Cerebellar nuclear complex (tissue), 1 donor: ENCODE measurements around the gene OSBPL6.

Experiments used
- DNase-seq, 2 experiments: peaks; one replicate each; lab custom pipeline; 2025; lab: John Stamatoyannopoulos, UW

Gene OSBPL6

DNA sequence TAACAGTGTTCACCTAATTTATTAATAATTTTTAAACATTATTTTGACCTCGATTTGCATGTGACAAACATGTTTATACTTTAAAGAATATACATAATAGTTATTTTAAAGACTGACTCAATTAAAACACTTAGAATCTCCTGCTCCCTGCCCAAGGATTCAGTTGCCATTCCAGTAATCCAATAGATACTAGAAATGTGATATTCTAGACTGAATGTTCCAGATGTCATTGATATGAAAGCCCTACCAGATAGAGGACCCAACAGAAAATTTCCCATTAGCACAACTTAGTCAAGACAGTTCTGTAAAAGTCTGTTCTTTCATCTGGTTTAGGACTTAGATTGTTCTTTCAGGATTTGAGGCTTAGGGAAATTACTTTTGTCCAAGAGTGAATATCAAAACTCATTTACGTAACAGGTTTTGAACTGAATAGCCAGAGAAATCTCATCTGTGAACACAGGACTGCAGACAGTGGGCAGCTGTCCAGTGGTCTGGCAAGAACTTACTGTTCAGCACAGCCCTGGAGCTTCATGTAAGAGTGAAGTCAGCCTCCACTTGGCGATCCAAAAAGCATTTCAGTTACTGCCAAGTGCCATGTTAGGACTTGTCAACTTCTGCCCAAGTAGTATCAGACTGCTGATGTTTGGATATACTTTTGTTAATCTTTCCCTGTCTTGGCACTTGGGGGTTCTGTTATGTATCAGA lies 77.5 kb downstream of the OSBPL6 start:
- DNase-seq, result no peak

- no peak for DNase-seq
Measured at GRCh38 chr2:178273787-178274360, 79.6 kb downstream of the OSBPL6 start.

DNA sequence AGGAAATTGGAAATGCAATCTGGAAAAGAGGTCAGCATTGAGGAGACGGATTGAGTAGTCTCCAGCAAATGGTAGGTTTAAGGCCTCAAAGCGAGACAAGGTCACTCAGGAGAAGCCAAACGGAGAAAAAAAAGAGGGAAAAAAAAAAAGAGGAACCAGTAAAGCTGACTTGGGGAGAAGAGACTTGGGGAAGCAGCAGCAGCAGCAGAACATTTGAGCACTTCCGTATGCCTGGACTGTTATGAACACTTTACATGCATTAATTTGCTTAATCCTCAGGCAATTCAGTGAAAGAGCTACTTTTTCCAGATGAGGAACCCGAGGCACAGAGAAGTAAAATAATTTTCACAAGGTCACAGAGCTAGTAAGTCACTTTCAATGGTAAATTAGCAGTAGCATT lies 81.3 kb downstream of the OSBPL6 start:
- DNase-seq, result no peak

DNA sequence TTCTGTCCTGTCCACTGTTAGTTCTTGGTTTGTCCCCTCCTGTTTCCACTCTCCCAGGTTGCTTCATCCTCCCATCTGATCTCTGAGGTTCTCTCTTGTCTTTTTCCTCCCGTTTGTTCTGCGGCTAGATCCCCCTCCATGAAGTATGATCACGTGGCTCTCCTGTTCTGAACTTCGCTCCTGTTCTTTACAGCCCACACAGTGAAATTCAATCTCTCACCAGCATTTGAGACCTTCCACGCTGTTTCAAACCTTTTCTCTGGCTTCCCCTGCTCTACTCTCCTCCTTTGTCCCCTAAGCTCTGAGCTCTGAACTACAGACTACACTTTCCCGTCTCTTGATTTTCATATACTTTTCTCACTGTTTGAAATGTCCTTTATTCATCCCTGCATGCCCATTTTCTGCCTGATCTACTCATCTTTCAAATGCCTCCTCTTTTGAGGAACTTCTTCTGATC lies 83.5 kb downstream of the OSBPL6 start:
- no peak for DNase-seq

GRCh38 chr2:178279142-178279541 lies 84.8 kb downstream of the OSBPL6 start:
- no peak for DNase-seq

DNA sequence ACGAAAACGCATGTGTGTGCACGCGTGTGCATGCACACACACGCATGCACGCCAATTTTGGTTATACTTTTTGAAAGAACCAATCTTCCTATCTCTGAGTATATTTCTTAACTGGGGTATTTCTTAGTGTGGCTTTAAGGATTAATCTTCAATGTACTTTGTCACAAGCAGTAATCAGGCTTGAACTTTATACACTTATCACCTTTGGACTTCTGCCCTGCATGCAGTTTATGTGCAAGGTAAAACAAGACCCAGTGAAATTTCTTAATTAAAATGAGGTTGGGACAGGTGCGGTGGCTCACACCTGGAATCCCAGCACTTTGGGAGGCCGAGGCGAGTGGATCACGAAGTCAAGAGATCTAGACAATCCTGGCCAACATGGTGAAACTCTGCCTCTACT lies 85.3 kb downstream of the OSBPL6 start:
- no peak for DNase-seq

DNA sequence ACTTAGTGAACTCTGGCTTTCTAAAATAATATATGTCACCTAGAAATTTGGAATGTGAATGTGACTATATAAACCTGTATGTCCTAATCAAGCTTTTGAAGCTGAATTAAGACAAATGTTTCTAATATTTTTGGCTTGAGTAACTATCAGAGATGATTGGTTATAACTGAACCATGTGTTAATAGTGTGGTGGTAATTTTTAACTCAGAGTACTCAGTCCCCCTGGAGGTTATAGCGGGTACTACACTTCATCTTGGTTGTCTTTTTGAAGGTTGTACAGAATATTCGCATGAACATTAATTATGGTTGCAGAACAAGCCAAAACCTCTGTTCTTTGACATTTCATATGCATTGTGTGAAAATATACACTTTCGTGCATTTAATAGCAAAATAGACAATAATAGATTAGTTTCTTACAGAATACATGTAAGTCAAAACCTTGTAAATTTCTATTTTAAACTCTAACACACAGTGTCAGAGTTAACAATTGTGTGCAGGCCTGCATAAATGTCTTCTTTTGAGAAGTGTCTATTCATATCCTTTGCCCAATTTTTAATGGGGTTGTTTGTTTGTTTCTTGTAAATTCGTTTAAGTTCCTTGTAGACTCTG lies 86.0 kb downstream of the OSBPL6 start:
- no peak for DNase-seq

DNA sequence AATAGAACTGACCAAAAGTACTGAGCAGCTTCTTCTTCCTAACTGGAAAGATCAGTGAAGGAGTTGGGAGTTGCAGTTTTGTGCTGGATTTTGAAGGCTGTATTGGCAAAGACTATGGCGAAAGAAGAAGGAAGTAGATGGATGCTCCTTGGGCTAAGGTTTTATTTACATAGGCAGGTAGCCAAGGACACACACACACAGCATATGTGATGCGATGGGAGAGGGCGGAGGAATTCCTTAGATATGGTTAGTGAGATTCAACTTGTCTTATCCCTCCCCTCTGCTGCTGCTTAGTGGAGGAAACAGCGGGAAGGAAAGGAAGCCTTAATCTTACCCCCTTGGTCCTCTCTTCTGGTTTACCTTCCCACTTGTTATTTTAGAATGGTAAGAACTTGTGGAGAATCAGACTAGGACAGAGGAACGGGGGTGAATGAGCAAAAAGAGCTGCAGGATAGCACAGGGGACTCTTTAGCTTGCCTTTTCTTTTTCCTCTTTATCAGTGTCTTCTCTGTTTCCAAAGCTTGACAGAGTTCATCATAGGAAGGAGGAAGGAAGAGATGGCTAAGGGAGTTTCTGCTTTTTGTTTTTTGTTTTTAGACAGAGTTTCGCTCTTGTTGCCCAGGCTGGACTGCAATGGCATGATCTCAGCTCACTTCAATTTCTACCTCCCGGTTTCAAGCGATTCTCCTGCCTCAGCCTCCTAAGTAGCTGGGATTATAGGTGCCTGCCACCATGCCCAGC lies 87.9 kb downstream of the OSBPL6 start:
- DNase-seq, result no peak

- no peak for DNase-seq
Measured at GRCh38 chr2:178283341-178283918, 89.1 kb downstream of the OSBPL6 start.

DNA sequence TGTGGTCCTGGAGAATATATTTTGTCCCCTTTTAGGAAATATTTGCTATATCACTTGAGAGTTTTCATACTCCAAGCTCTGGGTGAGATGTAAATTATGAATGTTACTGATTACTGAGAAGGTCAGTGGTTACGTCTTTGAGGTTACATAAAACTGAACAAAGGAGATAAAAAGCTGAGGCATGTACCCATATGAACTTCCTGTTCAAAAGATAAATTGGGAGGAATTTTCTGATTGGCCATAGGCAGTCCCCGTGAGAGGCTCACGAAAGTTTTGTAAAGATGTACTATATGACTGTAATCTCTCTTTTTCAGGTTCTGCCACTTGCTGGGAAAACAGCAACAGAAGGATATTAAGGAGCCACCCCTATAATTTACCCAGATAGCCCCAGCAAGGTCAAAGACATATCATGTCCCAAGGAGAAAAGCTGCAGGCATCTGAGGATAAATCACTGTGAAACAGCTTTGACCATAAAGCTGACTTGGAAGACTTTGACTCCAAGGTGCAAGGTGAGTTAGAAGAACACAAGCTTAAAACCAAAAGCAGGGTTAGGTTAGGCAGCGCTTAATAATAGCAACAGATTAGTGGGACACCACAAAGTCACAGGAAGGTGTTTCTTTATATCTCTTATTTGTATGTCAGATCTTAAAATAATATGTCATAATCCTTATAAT lies 90.4 kb downstream of the OSBPL6 start:
- DNase-seq, result no peak

DNA sequence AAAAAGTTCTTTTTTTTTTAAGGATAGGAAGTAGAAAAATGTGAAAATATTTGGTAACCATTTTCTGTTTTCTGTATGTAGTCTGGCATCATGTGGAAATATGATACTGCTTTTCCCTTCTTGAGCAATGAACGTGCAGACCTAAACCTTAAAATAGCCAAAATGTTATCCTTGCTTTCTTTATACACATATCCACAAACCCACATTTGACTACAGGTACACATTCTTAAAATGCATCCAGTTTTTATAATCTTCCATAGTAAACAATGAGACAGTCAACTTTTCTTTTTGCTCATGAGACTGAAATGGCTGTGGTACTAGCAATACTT lies 90.9 kb downstream of the OSBPL6 start:
- no peak for DNase-seq

DNA sequence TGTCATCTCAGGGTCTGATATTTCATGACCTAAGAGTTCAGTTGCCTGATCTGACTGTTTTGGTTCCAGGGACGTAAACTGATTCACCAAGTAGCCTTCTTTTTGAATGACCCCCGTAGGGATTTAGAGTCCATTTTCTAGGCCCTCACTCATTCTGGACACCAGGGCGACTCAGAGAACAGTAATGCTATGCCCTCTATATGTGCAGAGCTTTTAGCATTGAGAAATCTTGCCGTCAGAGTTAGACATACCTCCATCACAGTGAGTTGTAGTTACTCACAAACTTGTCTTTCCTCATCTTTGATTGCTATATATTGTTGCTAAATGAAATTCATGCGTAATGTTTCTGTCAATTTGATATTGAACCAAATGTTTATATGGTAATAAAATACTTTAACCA lies 92.3 kb downstream of the OSBPL6 start:
- DNase-seq, result no peak

DNA sequence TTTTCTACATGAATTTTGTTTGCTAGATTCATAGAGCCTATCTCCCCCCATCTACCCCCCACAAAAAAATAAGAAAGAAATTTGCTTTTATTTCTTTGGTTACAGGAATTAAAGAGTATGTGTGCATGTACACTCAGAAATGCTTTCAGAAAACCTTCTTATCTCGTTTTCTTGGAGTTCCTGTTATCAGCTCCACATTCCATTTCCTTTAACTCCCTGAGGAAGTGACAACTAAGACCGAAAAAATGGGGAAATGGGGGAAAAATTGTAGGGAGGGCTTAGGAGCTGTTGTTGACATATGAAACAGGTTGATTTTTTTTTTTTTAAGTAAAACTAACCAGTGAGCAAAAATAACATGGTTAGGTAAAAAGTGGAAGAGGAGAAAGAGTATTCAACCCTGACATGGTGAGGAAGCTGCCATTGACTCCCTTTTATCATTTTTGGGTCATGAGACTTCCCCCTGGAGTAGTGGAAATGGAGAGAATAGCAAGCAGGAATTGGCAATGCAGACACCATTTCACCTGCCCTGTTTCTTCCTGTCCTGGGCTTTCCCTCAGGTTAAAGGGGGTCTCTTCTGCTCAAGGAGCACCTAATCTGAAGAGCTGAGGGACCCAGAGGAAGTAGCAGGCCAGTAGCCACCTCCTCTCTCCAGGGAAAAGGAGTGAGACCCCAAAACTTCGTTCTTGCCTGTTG lies 93.5 kb downstream of the OSBPL6 start:
- no peak for DNase-seq

- no peak for DNase-seq
Measured at GRCh38 chr2:178291703-178292102, 97.4 kb downstream of the OSBPL6 start.

DNA sequence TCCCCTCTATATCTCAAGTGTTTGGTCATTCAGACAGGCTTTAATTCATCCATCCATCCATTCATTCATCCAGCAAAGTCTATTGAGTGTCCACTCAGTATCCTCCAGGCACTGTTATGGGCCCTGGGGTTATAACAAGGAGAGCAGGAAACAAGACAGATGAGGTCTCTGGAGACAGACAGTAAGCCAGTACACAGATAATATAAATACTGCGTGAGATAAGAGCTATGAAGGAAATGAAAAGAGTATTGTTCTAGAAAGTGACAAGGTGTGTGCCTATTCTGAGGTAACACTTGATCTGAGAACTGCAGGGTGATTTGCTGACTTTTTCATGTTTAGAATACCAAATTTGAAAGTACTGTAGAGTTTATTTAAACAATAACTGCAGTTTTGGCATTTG lies 98.3 kb downstream of the OSBPL6 start:
- DNase-seq, result no peak

- DNase-seq, result no peak
Measured at GRCh38 chr2:178295115-178295514, 100.8 kb downstream of the OSBPL6 start.

DNA sequence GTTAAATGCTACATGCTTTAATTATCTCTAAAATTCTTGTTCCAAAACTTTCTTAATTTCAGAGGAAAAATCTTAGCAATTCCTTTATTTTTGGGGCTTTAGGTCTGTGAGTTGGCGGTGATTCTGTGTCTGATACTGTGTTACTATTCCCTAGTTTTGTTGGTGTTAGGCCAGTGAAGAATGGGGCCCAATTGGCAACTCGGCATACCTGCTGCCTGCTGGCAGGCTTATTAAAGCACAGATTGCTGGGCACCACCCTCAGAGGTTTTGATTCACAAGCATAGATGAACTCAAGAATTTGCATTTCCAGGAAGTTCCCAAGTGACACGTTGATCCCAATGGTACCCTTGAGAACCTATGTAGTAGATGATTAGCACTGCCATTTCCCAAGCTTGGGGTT lies 101.6 kb downstream of the OSBPL6 start:
- DNase-seq, result peak in 1 of 2 experiments; percentile 9

DNA sequence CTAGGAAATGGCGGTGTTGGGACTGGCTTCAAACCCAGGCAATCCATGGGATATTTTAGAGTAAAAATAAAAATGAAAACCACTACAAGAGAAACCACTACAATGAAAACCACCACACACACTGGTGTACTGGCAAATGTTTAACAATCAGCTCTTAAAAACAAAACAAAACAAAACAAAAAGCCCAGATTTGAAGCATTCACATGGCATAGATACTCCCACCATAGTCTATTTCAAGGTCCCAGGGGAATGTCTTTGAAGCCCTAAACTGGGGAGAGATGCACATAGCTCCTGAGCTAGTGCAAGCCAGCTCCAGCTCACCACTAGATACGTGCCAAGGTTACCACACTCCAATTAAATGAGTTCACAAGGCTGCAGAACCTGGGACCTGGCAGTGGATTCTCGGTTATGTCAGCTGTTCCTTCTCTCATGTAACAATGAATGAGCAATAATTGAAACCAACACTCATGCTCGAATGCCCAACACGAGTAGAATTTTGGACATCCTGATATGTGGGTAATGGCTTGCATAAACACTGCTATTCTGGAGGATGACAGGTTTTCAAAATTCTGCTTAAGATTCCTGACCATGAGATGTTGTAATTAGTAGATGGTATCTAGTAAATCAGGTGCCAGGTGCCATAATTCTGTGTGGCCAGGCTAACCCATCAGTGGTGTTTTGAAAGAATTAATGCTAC lies 102.2 kb downstream of the OSBPL6 start:
- no peak for DNase-seq

GRCh38 chr2:178297091-178297411 lies 102.7 kb downstream of the OSBPL6 start:
- no peak for DNase-seq

GRCh38 chr2:178298785-178299212 lies 104.5 kb downstream of the OSBPL6 start:
- no peak for DNase-seq
